ENCODE results near the gene TRIM60. TPM values are rescaled to one million over a fixed set of nuclear protein-coding genes. Genes with fewer than 3 reads are reported as not detected.

TRIM60 gene
- total RNA-seq, 4 donors from 2014 or later, result not detected

GRCh38 chr4:165005352-165005925 is 26.4 kb upstream of the TRIM60 start:
- intact Hi-C loops (cut with DNase I; ENCODE audit: low total_unique reads), result no loop called here
- WGBS, 2 donors, result 72 to 79% methylated on average over 6 of the region's 6 CpGs
- TF ChIP-seq CTCF (IDR thresholded peaks at IDR 0.05) (no peak), POLR2A (IDR thresholded peaks at IDR 0.05) (no peak)
- DNase-seq (ENCODE audit: low spot score in 2 of 2), result peak in 1 of 2 donors; percentile 52
- H3K4me3 ChIP-seq (ENCODE audit: low read depth, poor library complexity, severe bottlenecking), result no peak overlapping the region

GRCh38 chr4:165006456-165006855 is 25.3 kb upstream of the TRIM60 start:
- no peak for DNase-seq (ENCODE audit: low spot score in 2 of 2)
- intact Hi-C loops (cut with DNase I; ENCODE audit: low total_unique reads), result no loop called here
- no peak overlapping the region for H3K4me3 ChIP-seq (ENCODE audit: low read depth, poor library complexity, severe bottlenecking)
- no peak for TF ChIP-seq CTCF (IDR thresholded peaks at IDR 0.05)
- no peak for TF ChIP-seq POLR2A (IDR thresholded peaks at IDR 0.05)
- 64 to 85% methylated on average over 9 of the region's 9 CpGs for WGBS, 2 donors

- intact Hi-C loops (cut with DNase I; ENCODE audit: low total_unique reads), result no loop called here
- no peak for TF ChIP-seq POLR2A (IDR thresholded peaks at IDR 0.05)
- no peak for TF ChIP-seq CTCF (IDR thresholded peaks at IDR 0.05)
Observed at GRCh38 chr4:165006886-165007285, 24.9 kb upstream of the TRIM60 start.

GRCh38 chr4:165009493-165010227 is 22.1 kb upstream of the TRIM60 start:
- no peak for DNase-seq (ENCODE audit: low spot score in 2 of 2)
- WGBS, 2 donors, result 83 to 86% methylated on average over 5 of the region's 5 CpGs
- TF ChIP-seq CTCF (IDR thresholded peaks at IDR 0.05) (no peak), POLR2A (IDR thresholded peaks at IDR 0.05) (no peak)
- intact Hi-C loops (cut with DNase I; ENCODE audit: low total_unique reads), result no loop called here
- H3K4me3 ChIP-seq (ENCODE audit: low read depth, poor library complexity, severe bottlenecking), result no peak overlapping the region

More at GRCh38 chr4:165006886-165007285, 24.9 kb upstream of the TRIM60 start:
- WGBS, 2 donors, result 68 to 83% methylated on average over 5 of the region's 5 CpGs
- no peak for DNase-seq (ENCODE audit: low spot score in 2 of 2)
- H3K4me3 ChIP-seq (ENCODE audit: low read depth, poor library complexity, severe bottlenecking), result no peak overlapping the region

- TF ChIP-seq CTCF (IDR thresholded peaks at IDR 0.05) (no peak), POLR2A (IDR thresholded peaks at IDR 0.05) (no peak)
- H3K4me3 ChIP-seq (ENCODE audit: low read depth, poor library complexity, severe bottlenecking), result no peak overlapping the region
- 58 to 80% methylated on average over 2 of the region's 2 CpGs for WGBS, 2 donors
- no peak for DNase-seq (ENCODE audit: low spot score in 2 of 2)
- intact Hi-C loops (cut with DNase I; ENCODE audit: low total_unique reads), result no loop called here
Observed at GRCh38 chr4:165010487-165010886, 21.3 kb upstream of the TRIM60 start.

Measured in lower leg skin (tissue), 4 donors.